SK-N-SH (cell line): ENCODE results near the gene TEK.

Source experiments
- EZH2phosphoT487 ChIP-seq: fragments of 200-600 bp; sonication (generic); IDR thresholded peaks from 2 replicates; pipeline ENCODE4 v1.6.1; 2017; ENCODE audit warnings: low read depth, mixed run types, mild to moderate bottlenecking, antibody characterized with exemption, moderate library complexity, borderline replicate concordance
- TAF1 ChIP-seq: IDR thresholded peaks from 2 replicates; pipeline ENCODE4 v1.6.1; 2012; ENCODE audit warnings: low read depth, mild to moderate bottlenecking, low read length, moderate library complexity, borderline replicate concordance

DNA sequence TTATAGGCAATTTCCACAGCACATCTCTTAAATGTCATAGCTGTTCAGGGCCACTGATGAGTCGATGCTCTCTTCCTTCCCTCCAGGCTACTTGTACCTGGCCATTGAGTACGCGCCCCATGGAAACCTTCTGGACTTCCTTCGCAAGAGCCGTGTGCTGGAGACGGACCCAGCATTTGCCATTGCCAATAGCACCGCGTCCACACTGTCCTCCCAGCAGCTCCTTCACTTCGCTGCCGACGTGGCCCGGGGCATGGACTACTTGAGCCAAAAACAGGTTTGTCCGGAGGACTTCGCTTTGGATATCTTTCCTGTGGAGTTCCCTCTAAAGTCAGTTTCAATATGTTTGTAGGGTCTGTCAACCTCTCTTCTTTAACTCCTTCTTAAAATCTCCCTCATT lies 103.6 kb downstream of the TEK start:
- no peak for TF ChIP-seq EZH2phosphoT487
- no peak for TF ChIP-seq TAF1
